HEK293 (cell line): ENCODE results near the gene ATXN7L3B.

Experiments used
- CTCF ChIA-PET: fragments of 350-600 bp; formaldehyde crosslinking; extraction: SDS; loops from one replicate; lab custom pipeline; 2021; ENCODE audit warnings: antibody characterized with exemption; lab: Yijun Ruan, JAX
- POLR2A ChIA-PET: fragments of 300-600 bp; formaldehyde crosslinking; extraction: SDS; loops from one replicate; lab custom pipeline; 2020; ENCODE audit warnings: antibody characterized with exemption, inconsistent platforms; lab: Yijun Ruan, JAX
- H3K27ac ChIP-seq: fragments of 200-500 bp; sonication (Bioruptor generic); 2 replicates; pipeline ENCODE4 v1.5.1; 2014; ENCODE audit warnings: low read depth, low read length, control low read depth, inconsistent platforms; ENCODE audit errors: extremely low read depth
- H3K36me3 ChIP-seq, 2 experiments: fragments of 200-500 bp in 1 of 2; sonication (Bioruptor generic) in 1 of 2; 1 replicate in 1 of 2; 2 replicates in 1 of 2; pipeline ENCODE4 v1.5.1; 2014 to 2017; ENCODE audit warnings: inconsistent platforms in 2 of 2, low read length in 2 of 2; ENCODE audit not compliant: control insufficient read depth in 2 of 2, insufficient read depth in 1 of 2
- H3K4me1 ChIP-seq: fragments of 200-500 bp; sonication (Bioruptor generic); 2 replicates; pipeline ENCODE4 v1.5.1; 2014; ENCODE audit warnings: mild to moderate bottlenecking, low read length, inconsistent platforms; ENCODE audit not compliant: control insufficient read depth, insufficient read depth
- H3K4me3 ChIP-seq: 2 replicates; pipeline ENCODE4 v1.5.1; 2011; ENCODE audit warnings: low read depth, mild to moderate bottlenecking, control low read depth, low read length, moderate library complexity
- H3K9me3 ChIP-seq: fragments of 200-500 bp; sonication (Bioruptor generic); 2 replicates; pipeline ENCODE4 v1.5.1; 2014; ENCODE audit warnings: low read depth, low read length, inconsistent platforms; ENCODE audit not compliant: control insufficient read depth, insufficient read depth
- GLI4 ChIP-seq: fragments of 450-650 bp; formaldehyde crosslinking; IDR thresholded peaks from 2 replicates; pipeline ENCODE4 v1.5.1; 2016; ENCODE audit warnings: missing biosample characterization, missing genetic modification characterization
- PRDM1 ChIP-seq: fragments of 450-650 bp; formaldehyde crosslinking; IDR thresholded peaks from 2 replicates; pipeline ENCODE4; 2016; ENCODE audit warnings: missing biosample characterization, missing genetic modification characterization
- PRDM10 ChIP-seq: fragments of 450-650 bp; formaldehyde crosslinking; IDR thresholded peaks from 2 replicates; pipeline ENCODE4 v1.5.1; 2016; ENCODE audit warnings: missing biosample characterization, missing genetic modification characterization
- RBAK ChIP-seq: fragments of 450-650 bp; formaldehyde crosslinking; IDR thresholded peaks from 2 replicates; pipeline ENCODE4 v1.5.1; 2016; ENCODE audit warnings: missing biosample characterization, missing genetic modification characterization
- SETDB1 ChIP-seq: IDR thresholded peaks from one replicate; pipeline ENCODE4 v1.6.1; 2017; ENCODE audit warnings: mild to moderate bottlenecking, low read length, moderate library complexity, mixed read lengths; ENCODE audit not compliant: insufficient read length
- ZBTB20 ChIP-seq: fragments of 450-650 bp; formaldehyde crosslinking; IDR thresholded peaks from 2 replicates; pipeline ENCODE4 v1.5.1; 2016; ENCODE audit warnings: missing biosample characterization, missing genetic modification characterization
- ZBTB6 ChIP-seq: fragments of 450-650 bp; formaldehyde crosslinking; IDR thresholded peaks from 2 replicates; pipeline ENCODE4 v1.5.1; 2017; ENCODE audit warnings: missing biosample characterization, missing genetic modification characterization
- ZBTB8A ChIP-seq: fragments of 450-650 bp; formaldehyde crosslinking; IDR thresholded peaks from 2 replicates; pipeline ENCODE4 v1.5.1; 2016; ENCODE audit warnings: missing biosample characterization, missing genetic modification characterization
- ZFHX2 ChIP-seq: fragments of 450-650 bp; formaldehyde crosslinking; conservative IDR thresholded peaks from 2 replicates; pipeline ENCODE4 v1.5.1; 2016; ENCODE audit warnings: missing biosample characterization, missing genetic modification characterization
- ZNF133 ChIP-seq: fragments of 450-650 bp; formaldehyde crosslinking; IDR thresholded peaks from 2 replicates; pipeline ENCODE4 v1.5.1; 2016; ENCODE audit warnings: missing biosample characterization, missing genetic modification characterization
- ZNF16 ChIP-seq: fragments of 450-650 bp; formaldehyde crosslinking; IDR thresholded peaks from 2 replicates; pipeline ENCODE4 v1.5.1; 2016; ENCODE audit warnings: low read depth, missing biosample characterization, missing genetic modification characterization
- ZNF169 ChIP-seq: fragments of 450-650 bp; formaldehyde crosslinking; IDR thresholded peaks from 2 replicates; pipeline ENCODE4 v1.5.1; 2016; ENCODE audit warnings: missing biosample characterization, missing genetic modification characterization
- ZNF23 ChIP-seq: fragments of 450-650 bp; formaldehyde crosslinking; IDR thresholded peaks from 2 replicates; pipeline ENCODE4 v1.5.1; 2016; ENCODE audit warnings: missing biosample characterization, missing genetic modification characterization, borderline replicate concordance
- ZNF26 ChIP-seq: fragments of 450-650 bp; formaldehyde crosslinking; IDR thresholded peaks from 2 replicates; pipeline ENCODE4 v1.5.1; 2016; ENCODE audit warnings: missing biosample characterization, missing genetic modification characterization
- ZNF280D ChIP-seq: fragments of 450-650 bp; formaldehyde crosslinking; IDR thresholded peaks from 2 replicates; pipeline ENCODE4 v1.5.1; 2016; ENCODE audit warnings: missing biosample characterization, missing genetic modification characterization
- ZNF449 ChIP-seq: fragments of 450-650 bp; formaldehyde crosslinking; IDR thresholded peaks from 2 replicates; pipeline ENCODE4 v1.5.1; 2017; ENCODE audit warnings: missing biosample characterization, mild to moderate bottlenecking, missing genetic modification characterization, moderate library complexity
- ZNF510 ChIP-seq: fragments of 450-650 bp; formaldehyde crosslinking; IDR thresholded peaks from 2 replicates; pipeline ENCODE4 v1.5.1; 2018; ENCODE audit warnings: mild to moderate bottlenecking, missing genetic modification characterization, missing biosample characterization; ENCODE audit not compliant: insufficient replicate concordance
- ZNF544 ChIP-seq: fragments of 450-650 bp; formaldehyde crosslinking; IDR thresholded peaks from 2 replicates; pipeline ENCODE4 v1.5.0; 2017; ENCODE audit warnings: missing biosample characterization, missing genetic modification characterization

Gene ATXN7L3B

GRCh38 chr12:74530676-74531075 lies 7.0 kb upstream of the ATXN7L3B start:
- H3K4me3 ChIP-seq = no peak overlapping the region
- ChIA-PET POLR2A (no interaction called here), CTCF (no interaction called here)
- H3K36me3 ChIP-seq = no peaks in the 10 kb centered on the region
- no peaks in the 10 kb centered on the region for H3K9me3 ChIP-seq
- no peak overlapping the region for H3K27ac ChIP-seq
- no peak for TF ChIP-seq ZNF133 (tag by site-specific recombination)
- no peak for TF ChIP-seq PRDM10 (tag by site-specific recombination)
- TF ChIP-seq PRDM1 = no peak
- no peak for TF ChIP-seq ZBTB8A (tag by site-specific recombination)
- TF ChIP-seq ZNF16 = no peak
- no peak for TF ChIP-seq ZNF26 (tag by site-specific recombination)
- TF ChIP-seq ZNF23 (tag by site-specific recombination) = no peak
- no peak for TF ChIP-seq ZNF544 (tag by site-specific recombination)
- no peak for TF ChIP-seq ZBTB6 (tag by site-specific recombination)
- no peak for TF ChIP-seq ZNF510 (tag by site-specific recombination)
- TF ChIP-seq GLI4 (tag by site-specific recombination) = no peak
- TF ChIP-seq ZNF169 (tag by site-specific recombination) = no peak
- TF ChIP-seq ZNF449 (tag by site-specific recombination) = no peak
- no peak for TF ChIP-seq ZBTB20 (tag by site-specific recombination)
- no peak for TF ChIP-seq ZFHX2 (tag by site-specific recombination)
- TF ChIP-seq SETDB1 = no peak
- no peak for TF ChIP-seq RBAK
- TF ChIP-seq ZNF280D (tag by site-specific recombination) = no peak
- H3K4me1 ChIP-seq = no peaks in the 10 kb centered on the region
